Peyer's patch (tissue), 4 donors: ENCODE measurements around the gene PIANP.

Source experiments
- CTCF ChIP-seq, 6 experiments: fragments of 450-650 bp in 4 of 6; fragments of 200-600 bp in 2 of 6; sonication (generic) in 1 of 6; IDR thresholded peaks; one replicate each; pipeline ENCODE4 v1.5.1; 2017 to 2019; ENCODE audit warnings: antibody characterized with exemption in 6 of 6, mild to moderate bottlenecking in 3 of 6, moderate library complexity in 1 of 6
- POLR2A ChIP-seq, 2 donors: fragments of 450-650 bp; IDR thresholded peaks; one replicate each; pipeline ENCODE4 v1.5.1; 2017; ENCODE audit warnings: antibody characterized with exemption in 2 of 2, mild to moderate bottlenecking in 2 of 2, moderate library complexity in 2 of 2

GRCh38 chr12:6735448-6736191 is 35.0 kb upstream of the PIANP start:
- peak in 5 of 6 experiments; percentile 44 to 81 (median 76) for TF ChIP-seq CTCF (IDR thresholded peaks at IDR 0.05)
- no peak for TF ChIP-seq POLR2A (IDR thresholded peaks at IDR 0.05)
